EL (cell line): Measurements from ENCODE around the gene PDCD1LG2.
A peak's percentile ranks its signal among the peaks of the same experiment; 100 is the strongest.
"Not testable (repeated sequence)": the region's sequence is repeated elsewhere in the genome, so short reads cannot be mapped to it uniquely, and the experiment has no call there.

Source experiments
- DNase-seq: peaks from one replicate; pipeline ENCODE4 v3.0.0-alpha.2; 2016

The PDCD1LG2 gene

DNA sequence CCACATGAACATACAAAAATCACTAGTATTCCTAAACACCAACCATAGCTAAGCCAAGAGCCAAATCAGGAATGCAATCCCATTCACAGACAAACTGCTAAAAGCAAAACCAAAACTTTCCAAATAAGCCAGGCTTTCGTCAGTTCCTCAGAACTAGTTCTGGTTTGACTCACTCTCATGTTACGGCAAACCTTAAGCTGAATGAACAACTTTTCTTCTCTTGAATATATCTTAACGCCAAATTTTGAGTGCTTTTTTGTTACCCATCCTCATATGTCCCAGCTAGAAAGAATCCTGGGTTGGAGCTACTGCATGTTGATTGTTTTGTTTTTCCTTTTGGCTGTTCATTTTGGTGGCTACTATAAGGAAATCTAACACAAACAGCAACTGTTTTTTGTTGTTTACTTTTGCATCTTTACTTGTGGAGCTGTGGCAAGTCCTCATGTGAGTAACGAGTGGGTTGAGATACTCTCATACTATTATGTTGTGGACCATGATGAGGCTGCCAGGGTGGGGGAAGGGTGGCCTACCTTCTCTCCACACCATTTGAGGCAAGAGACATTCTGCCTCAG lies at the start of gene PDCD1LG2:
PDCD1LG2 (plus strand) TSS at position 172 of the 572 bp plus-strand sequence. CDS start 12,016 bp downstream, outside the sequence.
- peak; percentile 81 for DNase-seq

GRCh38 chr9:5464831-5465330 lies 45.5 kb upstream of the PDCD1LG2 start:
- not testable (repeated sequence) for DNase-seq

DNA sequence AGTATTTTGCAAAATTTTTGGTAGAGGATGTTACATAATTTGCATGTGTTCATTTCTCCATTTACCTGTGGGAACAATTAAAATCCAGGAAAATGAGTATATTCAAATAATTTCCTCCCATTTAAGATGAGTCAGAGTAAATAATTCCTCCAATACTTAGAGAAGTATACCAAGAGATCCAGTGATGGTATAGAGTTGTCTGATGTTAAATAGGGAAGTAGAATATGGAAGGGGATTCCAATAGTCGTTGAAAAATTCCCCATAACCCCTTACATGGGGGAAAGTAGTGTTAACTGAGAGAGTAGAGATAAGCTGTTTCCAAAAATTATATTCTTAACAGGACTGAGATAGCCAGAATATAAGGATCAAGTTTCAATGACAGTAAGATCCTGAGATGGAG lies 44.3 kb upstream of the PDCD1LG2 start:
- DNase-seq, result no peak

DNA sequence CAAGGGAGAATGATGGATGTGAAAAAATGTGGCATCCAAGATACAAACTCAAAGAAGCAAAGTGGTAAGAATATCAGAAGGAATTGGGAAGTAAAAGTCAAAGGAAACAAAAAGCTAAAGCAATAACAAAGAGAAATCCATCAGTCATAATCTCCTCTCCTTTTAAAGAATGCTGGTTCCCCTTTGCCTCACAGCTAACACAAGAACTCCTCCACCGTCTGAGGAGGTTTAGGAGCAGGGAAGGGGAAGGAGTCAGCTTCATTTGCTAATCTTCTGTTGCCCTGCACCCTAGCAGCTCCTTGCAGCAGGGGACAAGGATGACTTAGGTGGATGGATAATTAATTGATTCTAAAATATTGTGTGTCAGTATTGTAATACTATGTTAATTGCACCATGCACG lies 43.6 kb upstream of the PDCD1LG2 start:
- no peak for DNase-seq

- DNase-seq, result no peak
Measured at GRCh38 chr9:5468850-5469249, 41.5 kb upstream of the PDCD1LG2 start.

DNA sequence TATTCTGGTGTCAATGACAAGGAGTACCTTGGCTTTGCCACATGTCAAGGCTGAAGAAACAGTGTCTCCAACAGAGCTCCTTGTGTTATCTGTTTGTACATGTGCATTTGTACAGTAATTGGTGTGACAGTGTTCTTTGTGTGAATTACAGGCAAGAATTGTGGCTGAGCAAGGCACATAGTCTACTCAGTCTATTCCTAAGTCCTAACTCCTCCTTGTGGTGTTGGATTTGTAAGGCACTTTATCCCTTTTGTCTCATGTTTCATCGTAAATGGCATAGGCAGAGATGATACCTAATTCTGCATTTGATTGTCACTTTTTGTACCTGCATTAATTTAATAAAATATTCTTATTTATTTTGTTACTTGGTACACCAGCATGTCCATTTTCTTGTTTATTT lies 40.2 kb upstream of the PDCD1LG2 start:
- DNase-seq, result no peak

DNA sequence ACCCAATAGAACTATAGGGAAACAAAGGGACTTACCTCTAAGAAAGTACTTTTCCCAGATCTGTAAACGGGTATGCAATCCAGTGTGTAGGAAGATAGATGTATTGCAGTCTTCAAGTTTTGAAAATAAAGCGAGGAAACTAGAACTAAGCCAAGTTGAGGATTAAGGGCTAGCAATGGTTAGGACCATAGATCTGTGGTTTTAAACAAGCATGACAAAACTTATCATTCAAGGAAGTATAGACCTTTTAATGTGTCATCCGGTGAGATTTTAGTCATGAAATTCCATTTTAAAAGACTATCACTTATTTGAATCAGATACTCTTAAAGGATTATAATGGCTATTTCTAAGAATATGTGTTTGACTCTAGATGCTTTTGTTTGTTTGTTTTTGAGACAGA lies 39.5 kb upstream of the PDCD1LG2 start:
- DNase-seq, result no peak

GRCh38 chr9:5475611-5476010 lies 34.7 kb upstream of the PDCD1LG2 start:
- not testable (repeated sequence) for DNase-seq

DNA sequence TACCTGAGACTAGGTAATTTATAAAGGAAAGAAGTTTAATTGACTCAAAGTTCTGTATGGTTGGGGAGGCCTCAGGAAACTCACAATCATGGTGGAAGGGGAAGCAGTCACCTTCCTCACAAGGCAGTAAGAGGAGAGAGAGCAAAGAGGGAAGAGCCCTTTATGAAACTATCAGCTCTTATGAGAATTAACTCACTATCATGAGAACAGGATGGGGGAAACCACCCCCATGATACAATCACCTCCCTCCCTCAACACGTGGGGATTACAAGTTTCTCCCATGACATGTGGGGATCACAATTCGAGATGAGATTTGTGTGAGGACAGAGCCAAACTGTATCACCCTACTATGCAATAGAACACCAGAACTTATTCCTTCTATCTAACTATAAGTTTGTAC lies 32.1 kb upstream of the PDCD1LG2 start:
- DNase-seq, result no peak

GRCh38 chr9:5479994-5480694 lies 30.2 kb upstream of the PDCD1LG2 start:
- DNase-seq, result no peak

- DNase-seq, result no peak
Measured at GRCh38 chr9:5480919-5481318, 29.4 kb upstream of the PDCD1LG2 start.

- no peak for DNase-seq
Measured at GRCh38 chr9:5481322-5482040, 28.9 kb upstream of the PDCD1LG2 start.

- DNase-seq, result no peak
Measured at GRCh38 chr9:5482194-5482593, 28.1 kb upstream of the PDCD1LG2 start.

- DNase-seq, result no peak
Measured at GRCh38 chr9:5483306-5483705, 27.0 kb upstream of the PDCD1LG2 start.

DNA sequence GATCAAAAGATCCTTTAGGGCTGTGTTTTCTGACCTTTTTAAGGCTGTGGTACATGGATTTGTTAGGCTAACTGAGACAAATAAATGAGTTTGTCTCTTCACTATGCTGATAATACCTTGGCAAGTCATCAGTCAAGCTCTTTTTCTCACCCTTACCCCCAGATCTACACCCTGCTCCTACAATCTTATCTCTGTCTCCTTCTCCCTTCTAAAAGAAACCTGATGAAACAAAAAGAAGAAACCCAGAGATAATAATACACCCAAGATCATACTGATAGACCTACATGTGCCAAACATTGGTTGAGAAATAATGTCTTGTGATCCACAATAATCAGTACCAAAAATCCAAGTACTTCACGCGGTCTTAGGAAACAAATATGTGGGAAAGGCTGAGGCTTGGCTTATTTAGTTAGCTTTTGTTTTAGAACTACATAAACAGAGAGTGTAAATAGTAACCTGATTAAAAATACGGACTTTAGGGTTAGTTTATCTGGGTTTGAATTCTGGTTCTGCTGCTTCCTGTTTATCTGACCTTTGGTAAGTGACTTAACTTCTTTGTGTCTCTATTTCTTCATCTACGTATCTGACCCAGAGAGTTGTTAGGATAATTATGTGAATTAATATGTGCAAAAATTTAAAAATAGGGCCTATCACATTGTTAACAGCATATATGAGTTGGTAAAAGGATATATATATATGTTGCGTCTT lies 24.8 kb upstream of the PDCD1LG2 start:
- no peak for DNase-seq

DNA sequence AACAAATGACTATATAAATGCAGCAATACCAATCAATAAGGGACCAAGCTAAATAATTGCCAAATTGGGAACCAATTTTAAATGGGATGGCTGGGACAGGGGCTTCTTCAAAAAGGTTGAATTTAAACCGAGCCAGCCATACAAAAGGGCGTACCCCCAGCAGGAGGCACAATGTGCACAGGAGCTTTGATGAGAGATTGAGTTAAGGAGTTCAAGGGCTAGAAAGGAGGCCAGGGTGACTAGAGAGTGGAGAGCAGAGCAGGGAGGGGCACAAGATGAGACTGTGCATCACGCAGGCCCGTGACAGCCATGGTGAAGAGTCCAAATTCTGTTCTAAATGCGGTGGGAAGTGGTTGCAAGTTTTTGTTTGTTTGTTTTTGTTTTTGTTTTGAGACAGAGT lies 23.3 kb upstream of the PDCD1LG2 start:
- no peak for DNase-seq

- DNase-seq, result no peak
Measured at GRCh38 chr9:5488221-5489008, 21.9 kb upstream of the PDCD1LG2 start.

- no peak for DNase-seq
Measured at GRCh38 chr9:5489630-5490490, 20.5 kb upstream of the PDCD1LG2 start.

DNA sequence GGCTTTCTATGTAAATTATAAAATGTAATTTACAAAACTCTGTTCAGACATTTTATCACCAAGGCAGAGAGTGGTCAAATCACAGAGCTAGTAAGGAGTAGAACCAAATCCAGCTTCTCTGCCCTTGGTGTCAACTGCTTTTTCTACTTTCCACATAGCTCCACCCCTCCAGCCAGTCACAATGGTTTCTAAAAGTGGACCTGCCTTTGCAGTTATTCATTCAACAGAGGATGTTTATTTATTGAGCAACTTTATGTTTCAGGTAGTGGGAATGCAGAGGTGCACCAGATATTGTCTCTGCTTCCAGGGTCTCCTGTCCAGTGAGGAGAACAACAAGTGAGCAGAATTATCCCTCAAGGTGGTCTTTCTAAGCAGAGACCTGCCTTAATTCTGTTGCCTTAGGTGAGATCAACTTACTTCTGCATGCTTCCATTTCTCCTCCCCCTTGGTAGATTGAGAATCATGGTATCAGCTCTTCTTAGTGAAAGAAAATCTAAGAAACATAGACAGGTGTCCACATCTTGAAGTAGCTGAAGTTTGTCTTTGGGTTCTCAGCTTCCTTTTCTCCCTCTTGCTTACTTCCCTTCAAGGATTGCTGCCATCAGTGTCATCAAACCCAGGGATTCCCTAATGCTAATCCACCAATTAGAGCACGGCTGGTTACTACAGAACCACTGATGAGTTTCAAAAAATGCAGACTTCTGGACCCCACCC lies 17.2 kb upstream of the PDCD1LG2 start:
- no peak for DNase-seq

DNA sequence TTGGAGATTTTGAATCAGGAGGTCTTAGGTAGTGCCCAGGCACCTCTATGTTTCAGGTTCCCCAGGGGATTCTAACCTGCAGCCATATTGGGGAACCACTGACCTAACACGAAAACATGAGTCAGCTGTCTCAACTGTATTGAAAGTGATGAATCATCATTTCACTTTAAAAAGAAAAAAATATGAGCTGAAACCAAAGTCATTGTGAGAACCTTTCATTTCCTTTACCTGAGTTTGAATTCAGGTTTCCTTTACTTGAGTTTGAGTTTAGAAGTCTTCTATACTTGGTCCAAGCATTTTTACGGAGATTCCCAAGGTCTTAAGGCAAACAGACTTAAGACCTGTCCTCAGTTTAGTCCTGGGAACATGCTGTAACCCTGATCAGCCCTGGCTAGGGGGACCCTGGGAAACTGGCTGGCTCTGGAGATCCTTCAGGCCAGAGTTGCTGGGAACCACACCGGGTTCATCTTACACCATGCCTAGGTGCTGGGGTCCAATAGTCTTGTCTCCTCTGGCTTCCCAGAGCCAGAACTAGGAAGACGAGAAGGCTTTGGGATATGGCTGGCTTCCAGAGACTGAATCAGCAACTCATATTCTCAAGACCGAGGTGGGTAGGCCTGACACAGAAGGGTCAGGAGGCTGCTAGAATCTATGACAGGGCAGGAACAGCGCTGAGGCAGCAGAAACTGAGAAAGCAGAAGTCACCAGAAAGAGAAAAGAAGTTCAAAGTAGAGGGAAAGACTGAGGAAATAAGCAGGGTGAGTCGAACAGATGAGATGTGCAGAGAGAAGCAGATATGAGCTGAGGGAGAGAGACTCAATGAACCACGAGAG lies 16.4 kb upstream of the PDCD1LG2 start:
- DNase-seq, result peak; percentile 91
